GM15510 (cell line): ENCODE results near the gene SLC27A2.

ENCODE experiments used
- POLR2A ChIP-seq: IDR thresholded peaks from 3 replicates; pipeline ENCODE4 v1.6.1; 2011; ENCODE audit warnings: borderline replicate concordance; ENCODE audit not compliant: insufficient read length; ENCODE audit errors: extremely low read depth

Gene SLC27A2

DNA sequence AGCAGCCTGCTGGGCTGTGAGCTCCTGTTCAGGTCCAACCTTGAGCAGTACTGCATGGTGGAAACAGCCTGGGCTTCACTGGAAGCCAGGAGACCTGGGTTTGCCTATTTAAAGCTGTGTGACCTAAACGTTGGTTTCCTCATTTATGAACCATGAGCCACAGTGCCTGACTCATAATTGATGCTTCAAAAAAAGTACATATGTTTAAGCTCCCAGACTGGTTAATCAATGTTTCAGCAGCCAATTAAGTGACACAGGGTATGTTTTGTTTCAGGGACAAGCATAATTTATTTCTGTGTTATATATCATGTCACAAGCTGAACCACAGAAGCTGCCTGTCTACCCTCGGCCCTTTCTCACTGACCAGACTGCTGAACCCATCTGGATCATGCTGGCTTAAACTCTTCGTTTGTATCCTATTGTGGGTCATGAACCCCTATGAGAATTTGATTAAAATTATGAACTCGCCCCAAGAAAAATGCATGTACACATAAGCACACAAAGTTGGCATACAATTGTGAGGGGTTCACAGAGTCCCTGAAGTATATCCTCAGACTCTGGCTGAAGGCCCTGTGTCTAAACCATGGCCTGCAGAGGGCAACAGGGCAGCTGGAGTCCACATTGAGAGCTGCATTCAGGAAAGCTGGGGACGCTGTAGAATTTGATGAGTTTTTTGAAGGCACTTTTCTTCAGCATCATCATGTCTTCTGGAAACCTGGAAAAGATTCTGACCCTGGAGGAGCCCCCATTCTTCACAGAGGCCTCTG, 59.9 kb downstream of the SLC27A2 start:
- TF ChIP-seq POLR2A, result no peak

DNA sequence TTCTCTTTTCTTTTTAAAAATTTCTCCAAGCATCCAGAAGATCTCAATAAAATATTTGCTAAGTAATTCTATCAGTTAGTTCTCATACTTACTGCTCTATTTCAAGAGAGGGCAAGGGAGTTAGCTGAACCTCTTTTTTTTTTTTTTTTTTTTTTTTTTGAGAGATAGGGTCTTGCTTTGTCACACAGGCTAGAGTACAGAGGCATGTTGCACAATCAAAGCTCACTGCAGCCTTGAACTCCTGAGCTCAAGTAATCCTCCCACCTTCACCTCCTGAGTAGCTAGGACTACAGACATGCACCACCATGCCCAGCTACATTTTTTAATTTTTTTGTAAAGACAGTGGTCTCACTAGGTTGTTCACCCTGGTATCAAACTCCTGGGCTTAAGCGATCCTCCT, 62.2 kb downstream of the SLC27A2 start:
- no peak for TF ChIP-seq POLR2A

- no peak for TF ChIP-seq POLR2A
Observed at GRCh38 chr15:50244959-50245624, 63.1 kb downstream of the SLC27A2 start.

DNA sequence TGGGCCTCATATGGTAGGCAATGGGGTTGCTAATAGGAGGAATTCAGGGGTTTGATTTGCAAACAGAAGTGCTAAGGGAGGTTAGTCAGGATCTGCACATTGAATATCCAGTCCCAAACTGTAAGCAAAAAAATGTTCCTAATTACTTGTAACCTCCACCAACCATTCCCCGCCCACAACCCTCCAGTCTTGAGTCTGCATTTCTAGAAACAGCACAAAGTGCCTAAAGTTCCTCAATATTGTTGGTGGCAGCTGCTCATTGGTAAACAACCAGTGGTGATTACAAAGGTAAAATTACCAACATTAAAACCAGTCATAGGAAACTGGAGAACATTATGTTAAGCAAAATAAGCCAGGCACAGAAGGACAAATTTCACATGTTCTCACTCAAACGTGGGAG, 64.6 kb downstream of the SLC27A2 start:
- no peak for TF ChIP-seq POLR2A

DNA sequence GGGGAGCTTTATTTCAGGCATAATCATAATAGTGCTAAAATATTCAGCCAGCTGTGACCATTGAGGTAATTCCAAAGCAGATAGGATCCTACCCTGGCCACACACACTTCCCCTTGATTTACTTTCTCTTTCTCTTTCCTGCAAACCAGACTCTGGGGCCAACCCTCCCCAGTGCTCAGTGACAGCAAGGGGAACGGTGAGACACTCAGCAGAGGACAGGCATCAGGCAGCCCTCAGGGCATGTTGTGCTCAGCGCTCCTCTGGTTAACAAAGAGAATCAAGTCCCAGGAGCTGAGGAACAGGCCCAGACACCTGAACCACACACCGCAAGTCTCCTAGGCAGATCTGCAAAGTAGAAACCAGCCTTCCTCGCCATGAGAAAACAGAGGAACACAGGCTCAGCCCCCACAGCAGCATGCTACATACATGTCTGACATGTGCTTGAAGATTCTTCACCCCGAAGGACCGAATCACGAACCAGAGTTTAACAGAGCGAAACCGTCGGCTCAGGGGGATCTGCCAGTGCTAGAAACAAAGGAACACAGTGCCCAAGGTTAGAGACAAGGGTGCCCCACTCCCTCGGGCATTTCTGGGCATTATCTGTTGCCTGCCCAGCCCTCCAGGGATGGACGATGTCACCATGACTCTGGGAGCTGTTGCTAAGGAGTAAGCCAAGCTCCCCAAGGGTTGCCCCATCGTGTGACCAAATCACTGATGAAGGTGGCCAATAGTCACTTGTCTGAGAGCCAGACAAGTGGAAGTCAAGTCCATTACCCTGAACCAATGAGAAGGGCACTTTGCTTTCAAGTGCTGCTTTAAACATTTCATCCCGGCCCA, 66.0 kb downstream of the SLC27A2 start:
- TF ChIP-seq POLR2A, result peak; percentile 46

GRCh38 chr15:50248994-50249582, 67.1 kb downstream of the SLC27A2 start:
- TF ChIP-seq POLR2A, result no peak

GRCh38 chr15:50249704-50250103, 67.7 kb downstream of the SLC27A2 start:
- TF ChIP-seq POLR2A, result no peak

DNA sequence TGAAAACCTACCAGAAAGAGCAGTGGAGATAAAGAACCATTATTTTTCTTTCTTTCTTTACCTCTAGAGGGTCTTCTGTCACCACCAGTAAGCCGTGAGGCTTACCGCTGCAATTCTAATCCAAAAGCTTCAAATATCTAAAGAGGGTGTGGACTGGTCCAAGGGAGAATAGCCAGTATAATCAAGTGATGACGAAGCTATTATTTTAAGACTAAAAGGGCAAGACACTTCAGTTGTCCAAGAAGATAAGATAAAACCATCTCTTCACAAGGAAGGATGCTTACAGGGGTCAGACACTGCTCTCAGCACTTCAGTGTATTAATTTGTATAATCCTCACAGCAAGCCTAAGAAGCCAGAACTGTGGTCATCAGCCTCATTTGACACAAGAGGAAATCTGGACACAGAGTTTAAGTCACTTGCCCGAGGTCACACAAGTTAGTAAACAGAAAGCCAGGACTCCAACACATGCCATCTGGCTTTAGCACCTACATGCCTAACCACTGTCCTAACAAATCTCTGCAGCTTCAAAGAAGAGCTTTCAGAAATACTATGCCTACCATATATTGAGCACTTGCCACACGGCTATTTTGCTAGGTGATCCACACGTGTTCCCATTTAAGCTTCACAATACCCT, 68.9 kb downstream of the SLC27A2 start:
- no peak for TF ChIP-seq POLR2A

DNA sequence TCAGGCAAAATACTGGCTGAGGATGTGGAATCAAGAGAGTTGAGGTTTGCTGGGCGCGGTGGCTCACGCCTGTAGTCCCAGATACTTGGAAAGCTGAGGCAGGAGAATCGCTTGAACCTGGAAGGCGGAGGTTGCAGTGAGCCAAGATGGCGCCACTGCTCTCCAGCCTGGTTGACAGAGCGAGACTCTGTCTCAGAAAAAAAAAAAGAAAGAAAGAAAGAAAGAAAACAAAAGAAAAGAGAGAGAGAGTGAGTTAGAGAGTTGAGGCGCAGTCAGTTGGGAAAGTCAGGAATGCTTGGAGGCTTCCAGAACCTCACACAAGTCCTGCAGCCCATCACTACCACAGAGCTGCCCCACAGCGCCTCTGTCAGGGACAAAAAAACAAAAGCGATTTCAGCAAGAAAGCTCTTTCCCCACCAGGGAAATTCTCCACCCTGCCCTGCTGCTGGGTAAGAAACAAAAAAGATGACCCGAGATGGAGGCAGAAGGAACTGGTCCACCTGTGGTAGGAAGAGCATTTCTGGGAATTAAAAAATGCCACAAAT, 69.7 kb downstream of the SLC27A2 start:
- TF ChIP-seq POLR2A, result no peak

DNA sequence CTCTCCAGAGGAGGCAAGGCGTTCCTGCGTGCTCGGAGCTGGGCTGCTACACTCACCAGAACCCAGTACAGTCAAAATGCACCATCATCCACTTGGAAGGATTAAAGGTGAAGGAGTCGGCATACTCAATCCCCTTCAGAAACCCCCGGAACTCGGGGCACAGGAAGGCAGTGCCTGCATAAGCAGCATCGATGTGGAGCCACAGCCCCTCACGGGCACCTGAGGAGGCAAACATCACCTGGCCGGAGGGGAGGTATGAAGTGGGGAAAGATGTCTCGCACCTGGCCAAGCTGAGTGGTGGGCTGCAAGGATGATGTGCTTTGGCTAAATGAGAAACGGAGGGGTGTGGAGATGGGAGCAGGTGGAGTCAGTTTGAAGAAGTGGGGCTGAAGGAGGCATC, 70.6 kb downstream of the SLC27A2 start:
- no peak for TF ChIP-seq POLR2A

- no peak for TF ChIP-seq POLR2A
Observed at GRCh38 chr15:50256188-50257041, 74.4 kb downstream of the SLC27A2 start.

DNA sequence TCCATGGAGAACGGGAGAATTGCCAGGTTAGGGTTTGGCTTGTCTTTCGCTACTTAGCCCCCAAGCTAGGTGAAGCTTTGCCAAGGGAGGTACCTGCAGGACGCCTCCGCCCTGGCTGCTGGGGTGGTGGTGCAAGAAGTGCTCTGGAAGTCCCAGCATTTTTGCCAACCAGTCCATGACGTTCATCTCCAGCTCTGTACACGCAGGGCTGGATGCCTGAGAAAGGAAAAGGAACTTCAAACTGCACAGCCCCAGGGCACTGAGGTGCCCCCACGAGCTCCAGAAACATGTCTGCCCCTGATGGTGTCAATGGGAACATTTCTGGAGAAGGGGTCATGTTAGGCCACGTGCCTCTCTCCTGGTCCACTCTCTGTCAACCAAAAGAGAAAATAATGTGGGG, 75.3 kb downstream of the SLC27A2 start:
- no peak for TF ChIP-seq POLR2A

- no peak for TF ChIP-seq POLR2A
Observed at GRCh38 chr15:50257924-50258323, 75.9 kb downstream of the SLC27A2 start.
